NCI-H510A (cell line): Measurements from ENCODE around the gene BBX.

Source experiments
- DNase-seq: peaks from one replicate; lab custom pipeline; 2025; lab: John Stamatoyannopoulos, UW

Gene BBX

GRCh38 chr3:107657971-107658370 lies 135.2 kb downstream of the BBX start:
- no peak for DNase-seq

DNA sequence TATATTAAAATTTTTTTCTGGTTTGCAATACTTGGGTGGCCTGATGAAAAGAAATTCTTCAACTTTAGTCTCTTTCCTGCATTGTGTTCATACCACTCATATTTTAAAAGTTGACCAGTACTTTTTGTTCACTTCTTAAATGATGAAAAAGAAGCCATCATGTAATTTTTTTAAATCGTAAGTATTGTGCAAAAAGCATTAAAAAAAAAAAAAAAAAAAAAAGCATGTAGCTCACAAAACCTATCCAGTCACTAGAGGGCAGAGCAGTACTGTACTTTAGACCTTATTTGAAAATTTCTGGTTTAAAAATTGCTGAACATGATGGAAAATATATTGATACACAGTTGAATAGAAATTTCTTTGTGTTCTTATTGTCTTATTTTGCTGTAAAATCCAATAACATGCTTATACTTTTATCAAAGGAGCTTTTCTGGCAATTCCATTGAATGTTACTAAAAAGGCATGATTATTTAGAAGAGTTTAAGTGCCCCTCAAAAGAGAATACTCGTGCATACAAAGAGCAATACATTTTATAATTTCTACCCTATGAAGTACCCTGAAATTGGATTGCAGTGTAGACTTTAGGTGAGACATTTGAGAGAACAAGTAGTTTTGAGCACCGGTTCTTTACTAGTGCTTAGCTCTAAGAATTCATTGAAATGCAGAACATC lies 137.7 kb downstream of the BBX start:
- DNase-seq = no peak

GRCh38 chr3:107661447-107662123 lies 138.8 kb downstream of the BBX start:
- no peak for DNase-seq

DNA sequence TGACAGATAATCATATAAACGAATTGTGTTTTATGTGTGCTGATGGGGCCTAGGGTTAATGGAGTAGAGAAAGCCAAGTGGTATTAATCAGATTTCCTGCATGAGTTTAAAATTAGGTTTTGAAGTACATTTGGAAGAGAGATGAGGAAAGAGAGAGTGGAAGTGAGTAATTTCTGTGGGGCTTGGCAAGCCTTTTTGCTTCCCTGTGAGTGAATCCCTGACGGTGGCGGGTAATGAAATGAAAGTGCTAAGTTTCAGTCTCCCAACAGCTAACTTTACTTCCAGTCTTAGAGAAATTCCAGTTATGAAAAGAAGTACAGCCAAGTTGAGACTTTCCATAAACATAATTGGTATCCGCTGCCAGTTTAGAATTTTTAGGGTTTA lies 139.4 kb downstream of the BBX start:
- DNase-seq = no peak

DNA sequence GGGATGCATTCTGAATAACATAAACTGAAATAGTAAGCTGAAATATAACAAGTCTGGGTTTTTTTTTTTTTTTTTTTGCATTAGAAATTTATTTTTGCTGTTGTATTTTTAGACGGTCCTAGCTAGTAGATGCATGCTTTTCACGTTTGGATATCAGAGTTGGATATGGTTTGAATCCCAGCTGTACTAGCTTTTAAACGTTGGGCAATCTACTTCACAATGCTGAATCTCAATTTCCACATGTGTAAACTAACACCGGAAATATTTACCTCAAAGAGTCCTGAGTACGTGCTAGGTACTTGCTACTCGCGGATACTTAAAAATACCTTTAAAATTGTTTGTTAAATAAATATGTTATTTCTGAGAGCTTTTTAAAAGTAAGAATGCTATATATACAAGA lies 139.8 kb downstream of the BBX start:
- DNase-seq = no peak

DNA sequence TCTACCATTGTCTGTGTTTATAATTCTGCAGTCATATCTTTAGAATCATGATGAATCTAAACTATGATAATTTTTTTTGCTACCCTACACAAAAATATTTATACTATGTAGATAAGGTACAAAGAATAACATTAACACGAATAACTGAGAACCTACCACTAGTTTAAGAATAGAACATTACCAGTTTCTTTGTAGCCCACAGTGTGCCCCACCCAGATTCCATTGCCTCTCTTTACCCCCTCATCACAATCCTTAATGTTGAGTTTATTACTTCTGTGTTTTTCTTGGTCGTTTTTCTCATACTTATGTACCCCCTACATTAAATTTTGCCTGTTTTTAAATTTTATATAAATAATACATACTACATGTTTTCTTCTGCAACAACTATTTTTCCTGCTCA lies 140.5 kb downstream of the BBX start:
- no peak for DNase-seq

- DNase-seq = no peak
Measured at GRCh38 chr3:107664614-107665013, 141.9 kb downstream of the BBX start.

GRCh38 chr3:107665351-107665750 lies 142.6 kb downstream of the BBX start:
- no peak for DNase-seq

GRCh38 chr3:107666853-107667252 lies 144.1 kb downstream of the BBX start:
- DNase-seq = no peak

GRCh38 chr3:107668416-107668815 lies 145.7 kb downstream of the BBX start:
- DNase-seq = no peak

DNA sequence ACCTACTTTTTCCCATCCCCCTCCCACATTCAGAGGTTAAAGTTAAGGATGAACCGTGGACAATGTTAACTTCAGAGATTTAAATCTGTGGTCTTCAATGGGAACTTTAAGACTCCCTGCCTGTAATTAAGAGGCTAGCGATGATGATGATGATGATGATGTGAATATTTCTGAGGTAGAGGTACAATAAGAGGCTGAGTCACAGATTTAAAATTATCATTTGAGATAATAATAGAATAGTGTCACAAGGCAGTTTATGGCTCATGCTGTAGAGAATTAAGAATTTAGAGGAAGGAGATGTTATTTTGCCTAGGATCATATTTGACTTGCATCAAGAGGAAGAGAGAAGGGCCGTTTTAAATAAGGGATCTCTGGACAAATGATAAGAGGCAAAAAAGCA lies 146.2 kb downstream of the BBX start:
- no peak for DNase-seq

DNA sequence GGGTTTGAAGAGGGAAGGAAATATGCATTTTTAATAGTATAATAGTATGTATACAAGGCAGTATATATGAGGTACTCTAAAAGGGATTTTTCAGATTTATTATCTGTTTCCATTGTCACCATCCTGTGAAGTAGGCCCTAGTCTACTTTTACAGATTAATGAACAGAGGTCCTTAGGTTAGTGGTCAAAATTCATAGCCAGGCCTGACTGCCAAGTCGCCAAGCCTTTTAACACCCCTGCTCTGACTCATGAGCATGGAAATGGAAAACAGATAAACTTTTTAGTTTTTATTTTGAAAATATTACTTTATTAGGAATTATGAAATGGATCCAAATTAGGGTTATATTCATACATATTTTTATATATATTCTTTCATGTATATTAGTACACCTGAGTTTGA lies 146.9 kb downstream of the BBX start:
- no peak for DNase-seq

- no peak for DNase-seq
Measured at GRCh38 chr3:107670986-107671385, 148.2 kb downstream of the BBX start.

DNA sequence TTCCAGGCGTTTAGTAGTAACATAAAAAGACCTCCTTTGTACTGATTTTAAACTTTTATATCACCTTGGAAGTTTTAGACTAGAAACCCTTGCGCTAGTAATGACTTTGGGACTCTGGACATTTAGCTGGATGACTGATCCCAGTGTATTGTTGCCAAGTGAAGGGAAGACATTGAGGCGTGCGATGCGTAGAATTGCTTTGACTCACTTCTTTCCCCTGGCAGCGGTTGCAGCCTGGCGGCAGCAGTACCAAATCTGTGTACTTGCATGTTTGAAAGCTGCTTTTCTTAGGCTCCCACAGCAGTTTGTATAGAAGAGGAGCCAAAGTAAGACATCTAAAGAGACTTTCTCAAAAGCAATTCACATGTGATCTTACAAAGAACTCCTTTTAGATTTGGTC lies 151.6 kb downstream of the BBX start:
- no peak for DNase-seq

DNA sequence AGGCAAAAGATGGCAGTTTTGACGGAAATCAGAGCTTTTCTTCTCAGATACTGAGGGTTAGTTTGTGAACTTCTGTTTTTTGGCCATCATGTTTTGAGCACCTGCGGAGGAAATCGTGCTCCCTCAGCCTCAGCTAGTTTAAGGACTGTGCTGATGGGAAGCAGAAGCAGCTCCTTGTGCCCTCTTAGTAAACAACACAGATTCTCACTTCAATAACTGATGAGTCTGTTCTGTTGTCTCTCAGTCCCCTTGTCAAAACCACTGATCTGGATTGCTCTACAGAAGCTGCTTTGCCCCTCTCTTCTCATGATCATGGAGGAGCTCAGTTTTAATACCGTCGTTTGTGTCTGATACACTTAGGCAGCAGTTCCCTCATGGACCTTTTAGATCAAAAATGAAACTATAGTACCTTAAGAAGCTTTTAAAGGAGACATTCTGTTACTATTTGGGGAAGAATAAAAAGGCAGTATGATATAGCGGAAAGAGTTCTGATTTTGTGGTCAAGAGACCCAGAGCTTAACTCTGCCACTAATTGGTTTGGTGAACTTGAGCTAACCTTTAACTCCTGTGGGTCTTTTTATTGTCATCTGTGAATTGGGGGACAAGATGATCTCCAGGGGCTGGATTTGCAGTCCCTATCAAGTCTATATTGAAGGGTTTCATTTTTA lies 152.6 kb downstream of the BBX start:
- no peak for DNase-seq

DNA sequence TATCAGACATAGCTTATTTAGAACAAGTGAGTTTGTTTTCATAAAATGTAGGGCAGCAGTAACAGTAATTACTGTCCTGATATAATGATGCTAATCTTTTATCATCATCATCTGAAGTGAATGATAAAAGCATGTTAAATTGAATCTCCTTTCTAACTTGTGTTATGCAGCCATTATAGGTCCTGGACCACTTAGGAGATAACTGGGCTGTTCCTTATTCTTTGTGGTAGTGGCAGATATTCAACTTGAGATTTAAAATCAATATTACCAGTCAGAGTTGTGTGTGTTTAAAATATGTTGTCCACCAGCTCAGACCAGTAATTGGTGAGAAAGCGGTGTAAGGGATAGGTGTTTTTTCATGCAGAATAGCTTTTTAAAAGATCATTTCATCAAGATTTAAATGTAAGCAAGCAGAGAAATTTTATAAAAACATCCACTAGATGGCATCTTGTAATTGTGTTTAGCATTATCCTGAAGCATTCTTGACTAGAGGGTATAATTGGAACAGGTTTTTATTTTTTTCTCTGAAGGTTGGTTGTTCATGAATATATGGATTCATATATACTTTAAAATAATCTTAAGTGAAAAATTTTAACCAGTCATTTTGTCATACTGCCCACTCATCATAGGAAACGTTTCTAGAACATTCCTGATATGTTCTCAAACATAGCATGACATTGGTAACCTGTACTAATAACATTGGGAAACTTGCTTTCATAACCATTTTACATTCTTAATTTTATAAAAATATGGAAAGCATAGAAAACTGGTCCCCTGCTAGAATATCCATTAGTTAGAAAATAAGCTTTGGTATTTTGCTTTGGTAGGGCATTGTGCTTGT lies 153.9 kb downstream of the BBX start:
- no peak for DNase-seq

- no peak for DNase-seq
Measured at GRCh38 chr3:107679921-107680320, 157.2 kb downstream of the BBX start.

DNA sequence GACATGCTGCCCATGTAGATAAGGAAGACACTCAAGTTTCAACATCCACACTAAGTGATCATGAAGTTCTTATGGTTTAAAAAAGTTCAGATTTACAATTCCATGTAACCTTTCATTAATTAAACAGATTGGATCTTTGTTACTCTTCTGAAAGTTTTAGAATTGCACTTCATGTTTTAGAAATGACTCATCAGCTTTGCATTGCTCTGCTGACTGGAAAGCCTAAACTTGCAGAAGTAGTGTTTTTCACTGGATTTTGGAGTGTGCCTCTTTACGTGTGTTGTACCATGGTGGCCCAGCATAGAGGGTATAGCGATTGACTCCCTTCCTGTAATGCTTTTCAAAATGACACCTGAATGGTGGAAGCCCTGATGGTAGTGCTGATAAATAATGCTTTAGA lies 157.9 kb downstream of the BBX start:
- DNase-seq = no peak

DNA sequence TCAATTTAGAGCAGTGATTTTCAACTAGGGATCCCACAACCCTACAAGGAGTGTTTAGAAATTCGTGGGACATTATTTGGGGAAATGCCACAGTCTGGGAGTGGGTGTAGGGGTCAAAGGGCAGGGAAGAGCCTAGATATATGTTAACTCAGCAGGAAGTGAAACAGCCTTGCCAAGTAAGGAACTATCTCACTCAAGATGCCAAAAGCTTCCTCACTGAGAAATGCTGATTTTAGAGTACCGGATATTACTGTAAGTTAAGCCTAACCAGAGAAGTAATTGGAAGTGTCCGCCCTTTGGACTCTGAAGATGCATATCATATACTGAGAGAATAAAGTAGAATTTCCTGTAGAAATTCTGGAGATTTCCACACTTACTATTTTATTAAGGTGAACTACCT lies 158.6 kb downstream of the BBX start:
- DNase-seq = no peak

DNA sequence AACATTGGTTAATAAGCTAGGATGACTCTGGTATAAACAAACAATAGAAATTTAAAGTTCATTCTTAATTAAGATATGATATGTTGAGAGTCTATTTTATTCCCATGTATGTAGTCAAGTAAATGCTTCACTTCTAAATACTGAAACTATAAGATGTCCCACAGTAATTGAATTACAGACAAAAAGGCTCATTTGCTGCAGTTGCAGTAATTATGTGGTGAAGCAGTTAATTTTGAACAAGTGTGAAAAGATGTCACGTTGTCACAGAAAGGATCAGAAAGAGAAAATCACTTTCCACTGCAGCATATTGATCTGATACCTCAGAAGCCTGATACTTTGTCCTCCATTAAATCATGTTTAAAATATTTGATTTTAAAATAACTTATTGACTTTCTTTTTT lies 159.8 kb downstream of the BBX start:
- DNase-seq = no peak

- no peak for DNase-seq
Measured at GRCh38 chr3:107683447-107683846, 160.7 kb downstream of the BBX start.

DNA sequence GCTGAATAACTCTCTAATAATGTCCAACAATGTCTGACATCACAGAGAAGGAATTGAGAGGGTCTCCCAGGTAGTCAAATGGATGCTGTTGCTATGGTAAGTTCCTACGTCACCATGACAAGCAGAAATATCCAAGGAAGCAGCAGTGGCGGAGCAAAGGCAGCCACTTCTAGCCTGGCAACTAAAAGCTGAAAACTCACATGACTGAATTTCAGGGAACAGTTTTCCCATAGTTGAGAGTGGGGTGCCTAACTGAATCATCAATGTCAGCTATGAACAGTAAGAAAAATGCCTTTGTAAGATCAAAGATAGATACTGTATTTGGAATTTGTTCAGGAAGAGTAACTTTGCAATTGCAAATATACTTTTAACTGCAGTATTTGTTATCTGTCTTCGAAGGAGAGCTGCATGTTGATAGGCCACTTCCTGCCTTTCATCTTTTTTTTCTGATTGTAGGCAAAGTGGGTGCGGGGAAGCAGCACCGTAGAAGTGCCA lies 161.7 kb downstream of the BBX start:
- no peak for DNase-seq
